Stimulated activated CD4-positive, alpha-beta T cell treated with anti-CD3 and anti-CD28 coated beads, Interleukin-4, amount 100 ng/mL, for 24 hours (primary cell): Measurements from ENCODE around the gene NUP43.
"Not testable (repeated sequence)": the region's sequence is repeated elsewhere in the genome, so short reads cannot be mapped to it uniquely, and the experiment has no call there.

Source experiments
- DNase-seq: peaks from one replicate; pipeline ENCODE4 v3.0.0-alpha.2; 2020

NUP43 gene

GRCh38 chr6:149745252-149745651, 1.1 kb downstream of the NUP43 start:
- DNase-seq, result not testable (repeated sequence)

- no peak for DNase-seq
Measured at GRCh38 chr6:149734915-149735314, 11.4 kb downstream of the NUP43 start.

- no peak for DNase-seq
Measured at GRCh38 chr6:149733089-149733720, 13.1 kb downstream of the NUP43 start.

GRCh38 chr6:149729824-149730223, 16.5 kb downstream of the NUP43 start:
- no peak for DNase-seq

GRCh38 chr6:149728499-149729234, 17.7 kb downstream of the NUP43 start:
- DNase-seq, result no peak

- no peak for DNase-seq
Measured at GRCh38 chr6:149727793-149728498, 18.4 kb downstream of the NUP43 start.

- DNase-seq, result no peak
Measured at GRCh38 chr6:149725785-149726184, 20.5 kb downstream of the NUP43 start.

- peak; percentile 52 for DNase-seq
Measured at GRCh38 chr6:149723771-149724417, 22.4 kb downstream of the NUP43 start.

GRCh38 chr6:149723262-149723661, 23.1 kb downstream of the NUP43 start:
- no peak for DNase-seq

GRCh38 chr6:149719531-149719930, 26.8 kb downstream of the NUP43 start:
- DNase-seq, result no peak

GRCh38 chr6:149717588-149718458, 28.5 kb downstream of the NUP43 start, which contains the start of gene LATS1:
TSS of gene LATS1 (minus strand) at chr6:149718101. CDS start at chr6:149702126, 15,975 bp downstream.
- peak; percentile 93 for DNase-seq

GRCh38 chr6:149717255-149717587, 29.1 kb downstream of the NUP43 start:
- DNase-seq, result no peak

GRCh38 chr6:149716181-149716963, 30.0 kb downstream of the NUP43 start:
- no peak for DNase-seq

GRCh38 chr6:149714442-149714841, 31.9 kb downstream of the NUP43 start:
- DNase-seq, result no peak

GRCh38 chr6:149711711-149712110, 34.6 kb downstream of the NUP43 start:
- no peak for DNase-seq

- no peak for DNase-seq
Measured at GRCh38 chr6:149701714-149702113, 44.6 kb downstream of the NUP43 start.

- no peak for DNase-seq
Measured at GRCh38 chr6:149699150-149699549, 47.2 kb downstream of the NUP43 start.

- DNase-seq, result no peak
Measured at GRCh38 chr6:149698175-149698574, 48.2 kb downstream of the NUP43 start.

GRCh38 chr6:149696901-149697300, 49.4 kb downstream of the NUP43 start:
- DNase-seq, result no peak

- DNase-seq, result no peak
Measured at GRCh38 chr6:149694921-149695320, 51.4 kb downstream of the NUP43 start.

GRCh38 chr6:149691201-149691600, 55.1 kb downstream of the NUP43 start:
- no peak for DNase-seq

- DNase-seq, result no peak
Measured at GRCh38 chr6:149686230-149686629, 60.1 kb downstream of the NUP43 start.
